Activated CD4-positive, alpha-beta T cell treated with anti-CD3 and anti-CD28 coated beads for 1 hour (primary cell): Measurements from ENCODE around the gene PON2.
A peak's percentile ranks its signal among the peaks of the same experiment; 100 is the strongest.
"Not testable (repeated sequence)": the region's sequence is repeated elsewhere in the genome, so short reads cannot be mapped to it uniquely, and the experiment has no call there.

Experiments
- DNase-seq: peaks from one replicate; pipeline ENCODE4 v3.0.0-alpha.2; 2020

Gene PON2

GRCh38 chr7:95434557-95435421, at the start of gene PON2:
TSS of gene PON2 (minus strand) at chr7:95435028. CDS start at chr7:95434951, 77 bp downstream.
- DNase-seq = peak; percentile 9

GRCh38 chr7:95482424-95482823, 47.6 kb upstream of the PON2 start:
- DNase-seq = no peak

GRCh38 chr7:95481271-95482165, 46.7 kb upstream of the PON2 start:
- DNase-seq = no peak

GRCh38 chr7:95479992-95480624, 45.3 kb upstream of the PON2 start:
- DNase-seq = no peak

GRCh38 chr7:95478272-95479037, 43.6 kb upstream of the PON2 start:
- no peak for DNase-seq

GRCh38 chr7:95476904-95477594, 42.2 kb upstream of the PON2 start:
- peak; percentile 10 for DNase-seq

- DNase-seq = no peak
Measured at GRCh38 chr7:95476072-95476847, 41.4 kb upstream of the PON2 start.

GRCh38 chr7:95473276-95473985, 38.6 kb upstream of the PON2 start:
- DNase-seq = no peak

GRCh38 chr7:95472581-95473161, 37.8 kb upstream of the PON2 start:
- no peak for DNase-seq

GRCh38 chr7:95471071-95471470, 36.2 kb upstream of the PON2 start:
- no peak for DNase-seq

- no peak for DNase-seq
Measured at GRCh38 chr7:95470452-95470851, 35.6 kb upstream of the PON2 start.

GRCh38 chr7:95469848-95470247, 35.0 kb upstream of the PON2 start:
- no peak for DNase-seq

- no peak for DNase-seq
Measured at GRCh38 chr7:95469187-95469586, 34.4 kb upstream of the PON2 start.

- no peak for DNase-seq
Measured at GRCh38 chr7:95467912-95468607, 33.2 kb upstream of the PON2 start.

- DNase-seq = not testable (repeated sequence)
Measured at GRCh38 chr7:95460653-95461052, 25.8 kb upstream of the PON2 start.

GRCh38 chr7:95457947-95458346, 23.1 kb upstream of the PON2 start:
- no peak for DNase-seq

GRCh38 chr7:95454438-95455045, 19.7 kb upstream of the PON2 start:
- DNase-seq = no peak

GRCh38 chr7:95446618-95447017, 11.8 kb upstream of the PON2 start:
- no peak for DNase-seq

- no peak for DNase-seq
Measured at GRCh38 chr7:95444796-95445195, 10.0 kb upstream of the PON2 start.
